Measurements from ENCODE around the gene BMERB1.

DNA sequence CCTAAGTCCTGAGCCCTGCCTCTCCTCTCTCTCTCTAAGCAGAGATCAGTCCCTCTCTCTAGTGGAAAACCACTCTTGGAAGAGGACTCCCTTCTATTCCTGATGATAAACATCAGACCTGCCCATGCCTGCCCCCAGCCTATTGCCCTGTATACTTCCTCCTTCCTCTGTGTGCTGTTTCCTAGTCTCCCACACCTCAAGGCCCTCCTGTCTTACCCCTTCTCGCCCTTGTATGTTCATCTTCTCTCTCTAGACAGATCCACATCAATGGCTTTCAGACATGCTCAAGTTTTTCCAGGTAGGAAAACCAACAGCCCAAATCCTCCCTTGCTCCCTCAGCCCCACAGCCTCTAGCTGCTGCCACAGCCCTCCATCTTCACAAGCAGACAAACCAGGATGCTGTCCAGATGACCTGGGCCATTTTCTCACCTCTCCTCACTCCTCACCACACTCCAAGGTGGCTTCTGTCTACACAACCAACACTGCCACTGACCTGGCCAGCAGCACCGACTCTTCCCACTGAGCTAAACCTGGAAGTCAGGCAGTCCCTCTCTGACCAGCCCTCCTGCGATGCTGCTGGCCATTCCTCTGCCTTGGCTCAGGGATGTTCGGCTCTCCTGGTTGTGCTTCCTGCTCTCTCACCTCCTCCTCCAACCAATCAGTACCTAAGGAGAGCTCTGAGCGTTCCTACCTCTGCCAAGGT, 172.3 kb downstream of the BMERB1 start:
- no peak for TF ChIP-seq POLR2AphosphoS5 (IDR thresholded peaks at IDR 0.05)
- TF ChIP-seq, protein P1, sequence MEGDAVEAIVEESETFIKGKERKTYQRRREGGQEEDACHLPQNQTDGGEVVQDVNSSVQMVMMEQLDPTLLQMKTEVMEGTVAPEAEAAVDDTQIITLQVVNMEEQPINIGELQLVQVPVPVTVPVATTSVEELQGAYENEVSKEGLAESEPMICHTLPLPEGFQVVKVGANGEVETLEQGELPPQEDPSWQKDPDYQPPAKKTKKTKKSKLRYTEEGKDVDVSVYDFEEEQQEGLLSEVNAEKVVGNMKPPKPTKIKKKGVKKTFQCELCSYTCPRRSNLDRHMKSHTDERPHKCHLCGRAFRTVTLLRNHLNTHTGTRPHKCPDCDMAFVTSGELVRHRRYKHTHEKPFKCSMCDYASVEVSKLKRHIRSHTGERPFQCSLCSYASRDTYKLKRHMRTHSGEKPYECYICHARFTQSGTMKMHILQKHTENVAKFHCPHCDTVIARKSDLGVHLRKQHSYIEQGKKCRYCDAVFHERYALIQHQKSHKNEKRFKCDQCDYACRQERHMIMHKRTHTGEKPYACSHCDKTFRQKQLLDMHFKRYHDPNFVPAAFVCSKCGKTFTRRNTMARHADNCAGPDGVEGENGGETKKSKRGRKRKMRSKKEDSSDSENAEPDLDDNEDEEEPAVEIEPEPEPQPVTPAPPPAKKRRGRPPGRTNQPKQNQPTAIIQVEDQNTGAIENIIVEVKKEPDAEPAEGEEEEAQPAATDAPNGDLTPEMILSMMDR (IDR thresholded peaks at IDR 0.05), result no peak
